HepG2 (cell line): Measurements from ENCODE around the gene NFE2L2. TPM values are rescaled to one million over a fixed set of nuclear protein-coding genes. Genes with fewer than 3 reads are reported as not detected.

Experiments
- DNMT1 ChIP-seq: sonication (generic); formaldehyde crosslinking; IDR thresholded peaks from 2 replicates; pipeline ENCODE4 v1.5.1; 2020; ENCODE audit warnings: mild to moderate bottlenecking, missing genetic modification reagents
- ETS1 ChIP-seq: sonication (generic); formaldehyde crosslinking; IDR thresholded peaks from 2 replicates; pipeline ENCODE4 v1.4.0; 2020; ENCODE audit warnings: missing genetic modification reagents
- EZH2 ChIP-seq: conservative IDR thresholded peaks from 2 replicates; pipeline ENCODE4 v1.6.1; 2012; ENCODE audit warnings: mild to moderate bottlenecking, low read depth, low read length, moderate library complexity
- GFI1 ChIP-seq: sonication (generic); formaldehyde crosslinking; IDR thresholded peaks from 2 replicates; pipeline ENCODE4 v1.5.0; 2020; ENCODE audit warnings: missing genetic modification reagents, mild to moderate bottlenecking, borderline replicate concordance
- GRHL1 ChIP-seq: sonication (generic); formaldehyde crosslinking; conservative IDR thresholded peaks from 2 replicates; pipeline ENCODE4 v1.8.0; 2022; ENCODE audit warnings: missing genetic modification reagents
- MEIS1 ChIP-seq: sonication (generic); formaldehyde crosslinking; IDR thresholded peaks from 2 replicates; pipeline ENCODE4 v1.9.0; 2021; ENCODE audit warnings: mild to moderate bottlenecking, missing genetic modification reagents, moderate library complexity, borderline replicate concordance
- MYPOP ChIP-seq: sonication (generic); formaldehyde crosslinking; IDR thresholded peaks from 2 replicates; pipeline ENCODE4 v1.8.1; 2023; ENCODE audit warnings: mild to moderate bottlenecking, moderate library complexity, missing genetic modification reagents
- POLR2AphosphoS5 ChIP-seq: IDR thresholded peaks from 2 replicates; pipeline ENCODE4 v1.6.1; 2012; ENCODE audit warnings: low read depth, low read length
- TCF7 ChIP-seq: sonication (generic); IDR thresholded peaks from 2 replicates; pipeline ENCODE4 v1.6.1; 2016; ENCODE audit warnings: antibody characterized with exemption, low read depth
- ZEB1 ChIP-seq: IDR thresholded peaks from 2 replicates; pipeline ENCODE4 v1.6.1; 2012; ENCODE audit warnings: mild to moderate bottlenecking, low read depth, inconsistent platforms; ENCODE audit not compliant: insufficient replicate concordance
- ZFP62 ChIP-seq: sonication (generic); formaldehyde crosslinking; IDR thresholded peaks from 2 replicates; pipeline ENCODE4 v1.4.0; 2020; ENCODE audit warnings: missing genetic modification reagents
- ZFP90 ChIP-seq: sonication (generic); formaldehyde crosslinking; IDR thresholded peaks from 2 replicates; pipeline ENCODE4 v1.8.0; 2022; ENCODE audit warnings: missing genetic modification reagents, mild to moderate bottlenecking, inconsistent platforms, borderline replicate concordance
- ZNF329 ChIP-seq: sonication (generic); formaldehyde crosslinking; IDR thresholded peaks from 2 replicates; pipeline ENCODE4 v1.9.0; 2021; ENCODE audit warnings: low read depth, mild to moderate bottlenecking, missing genetic modification reagents
- ZNF782 ChIP-seq: sonication (generic); formaldehyde crosslinking; IDR thresholded peaks from 2 replicates; pipeline ENCODE4 v1.4.0; 2020; ENCODE audit warnings: missing genetic modification reagents, mild to moderate bottlenecking, borderline replicate concordance
- polyA plus RNA-seq, 8 experiments: library from polyadenylated mRNA; depleted of rRNA in 3 of 8; stranded (reverse) in 7 of 8; unstranded in 1 of 8; fragments of >200 nt; fragmentation: Illumina TruSeq in 4 of 8; extraction: Trizol in 4 of 8; gene quantifications; 2 replicates each; pipeline versions ENCODE4 v1.2.1 to v1.2.3, GENCODE V29; 2011 to 2016; ENCODE audit warnings: low read depth in 4 of 8, missing spikeins in 1 of 8, mixed read lengths in 1 of 8; ENCODE audit not compliant: insufficient read depth in 1 of 8
- total RNA-seq, 5 experiments: library from RNA; depleted of rRNA; stranded (reverse); fragments of >200 nt; fragmentation: Illumina TruSeq; extraction: Trizol; gene quantifications; 2 replicates each; pipeline ENCODE4 v1.2.3, GENCODE V29; 2016; ENCODE audit warnings: low read depth in 1 of 5
- TF ChIP-seq, protein P1 (sequence below): sonication (generic); formaldehyde crosslinking; conservative IDR thresholded peaks from 2 replicates; pipeline ENCODE4 v1.4.0; 2020; ENCODE audit warnings: mild to moderate bottlenecking, missing genetic modification reagents, moderate library complexity
- TF ChIP-seq, protein P2 (sequence below): sonication (generic); formaldehyde crosslinking; IDR thresholded peaks from 2 replicates; pipeline ENCODE4 v1.5.0; 2020; ENCODE audit warnings: missing genetic modification reagents, mild to moderate bottlenecking, borderline replicate concordance

NFE2L2 gene
- total and polyA plus RNA-seq, 2 of the 13 experiments (the other 11 are each of a cell fraction or from before 2014, with no cell fraction given): 84.6 to 215 TPM

- TF ChIP-seq, protein P1, sequence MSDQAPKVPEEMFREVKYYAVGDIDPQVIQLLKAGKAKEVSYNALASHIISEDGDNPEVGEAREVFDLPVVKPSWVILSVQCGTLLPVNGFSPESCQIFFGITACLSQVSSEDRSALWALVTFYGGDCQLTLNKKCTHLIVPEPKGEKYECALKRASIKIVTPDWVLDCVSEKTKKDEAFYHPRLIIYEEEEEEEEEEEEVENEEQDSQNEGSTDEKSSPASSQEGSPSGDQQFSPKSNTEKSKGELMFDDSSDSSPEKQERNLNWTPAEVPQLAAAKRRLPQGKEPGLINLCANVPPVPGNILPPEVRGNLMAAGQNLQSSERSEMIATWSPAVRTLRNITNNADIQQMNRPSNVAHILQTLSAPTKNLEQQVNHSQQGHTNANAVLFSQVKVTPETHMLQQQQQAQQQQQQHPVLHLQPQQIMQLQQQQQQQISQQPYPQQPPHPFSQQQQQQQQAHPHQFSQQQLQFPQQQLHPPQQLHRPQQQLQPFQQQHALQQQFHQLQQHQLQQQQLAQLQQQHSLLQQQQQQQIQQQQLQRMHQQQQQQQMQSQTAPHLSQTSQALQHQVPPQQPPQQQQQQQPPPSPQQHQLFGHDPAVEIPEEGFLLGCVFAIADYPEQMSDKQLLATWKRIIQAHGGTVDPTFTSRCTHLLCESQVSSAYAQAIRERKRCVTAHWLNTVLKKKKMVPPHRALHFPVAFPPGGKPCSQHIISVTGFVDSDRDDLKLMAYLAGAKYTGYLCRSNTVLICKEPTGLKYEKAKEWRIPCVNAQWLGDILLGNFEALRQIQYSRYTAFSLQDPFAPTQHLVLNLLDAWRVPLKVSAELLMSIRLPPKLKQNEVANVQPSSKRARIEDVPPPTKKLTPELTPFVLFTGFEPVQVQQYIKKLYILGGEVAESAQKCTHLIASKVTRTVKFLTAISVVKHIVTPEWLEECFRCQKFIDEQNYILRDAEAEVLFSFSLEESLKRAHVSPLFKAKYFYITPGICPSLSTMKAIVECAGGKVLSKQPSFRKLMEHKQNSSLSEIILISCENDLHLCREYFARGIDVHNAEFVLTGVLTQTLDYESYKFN (CRISPR knock-in tag): peak; percentile 63
- TF ChIP-seq ZFP62 (CRISPR knock-in tag) (no peak), ZNF782 (peak; percentile 83; the same call in 1 of the 2 replicates), POLR2AphosphoS5 (peak; percentile 43; the same call in 1 of the 2 replicates), MYPOP (CRISPR knock-in tag) (no peak), ZFP90 (CRISPR knock-in tag) (peak; percentile 83), ZNF329 (no peak), GRHL1 (CRISPR knock-in tag) (no peak), MEIS1 (CRISPR knock-in tag) (peak; percentile 75), EZH2 (no peak), ZEB1 (no peak), DNMT1 (no peak), ETS1 (CRISPR knock-in tag) (no peak), GFI1 (CRISPR knock-in tag) (no peak; the same call in none of the 2 replicates), TCF7 (peak; percentile 77)
- TF ChIP-seq, protein P2, sequence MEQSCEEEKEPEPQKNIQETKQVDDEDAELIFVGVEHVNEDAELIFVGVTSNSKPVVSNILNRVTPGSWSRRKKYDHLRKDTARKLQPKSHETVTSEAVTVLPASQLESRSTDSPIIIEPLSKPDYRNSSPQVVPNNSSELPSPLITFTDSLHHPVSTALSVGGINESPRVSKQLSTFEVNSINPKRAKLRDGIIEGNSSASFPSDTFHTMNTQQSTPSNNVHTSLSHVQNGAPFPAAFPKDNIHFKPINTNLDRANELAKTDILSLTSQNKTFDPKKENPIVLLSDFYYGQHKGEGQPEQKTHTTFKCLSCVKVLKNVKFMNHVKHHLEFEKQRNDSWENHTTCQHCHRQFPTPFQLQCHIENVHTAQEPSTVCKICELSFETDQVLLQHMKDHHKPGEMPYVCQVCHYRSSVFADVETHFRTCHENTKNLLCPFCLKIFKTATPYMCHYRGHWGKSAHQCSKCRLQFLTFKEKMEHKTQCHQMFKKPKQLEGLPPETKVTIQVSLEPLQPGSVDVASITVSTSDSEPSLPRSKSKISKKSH (CRISPR knock-in tag): no peak; the same call in none of the 2 replicates
These were observed 51.4 kb downstream of the NFE2L2 start (continued) for GRCh38 chr2:177212891-177213856.
